GM19351 (cell line): ENCODE results near the gene AMPD2.

Experiments
- ATAC-seq: cut with Tn5 transposase; IDR thresholded peaks from one replicate; pipeline ENCODE4 v1.9.1; 2021; ENCODE audit warnings: mild to moderate bottlenecking, moderate library complexity; ENCODE audit not compliant: unreplicated experiment

The AMPD2 gene

GRCh38 chr1:109630081-109630897, 10.7 kb downstream of the AMPD2 start:
- no peak for ATAC-seq

GRCh38 chr1:109630898-109631512, 11.4 kb downstream of the AMPD2 start:
- no peak for ATAC-seq

- ATAC-seq = no peak
These were observed 12.2 kb downstream of the AMPD2 start for GRCh38 chr1:109631513-109632505.

GRCh38 chr1:109632671-109633346, 13.2 kb downstream of the AMPD2 start:
- no peak for ATAC-seq

- no peak for ATAC-seq
These were observed 14.7 kb downstream of the AMPD2 start for GRCh38 chr1:109634292-109634691.

GRCh38 chr1:109634771-109635750, 15.4 kb downstream of the AMPD2 start:
- ATAC-seq = no peak

GRCh38 chr1:109635862-109636200, 16.2 kb downstream of the AMPD2 start:
- no peak for ATAC-seq

GRCh38 chr1:109636201-109636952, 16.7 kb downstream of the AMPD2 start:
- no peak for ATAC-seq

GRCh38 chr1:109637446-109637845, 17.8 kb downstream of the AMPD2 start:
- no peak for ATAC-seq

- ATAC-seq = no peak
These were observed 19.6 kb downstream of the AMPD2 start for GRCh38 chr1:109639063-109639840.

- peak; percentile 2 for ATAC-seq
These were observed 20.2 kb downstream of the AMPD2 start for GRCh38 chr1:109639841-109640184.

GRCh38 chr1:109640285-109640865, 20.7 kb downstream of the AMPD2 start:
- ATAC-seq = peak; percentile 53

- no peak for ATAC-seq
These were observed 21.6 kb downstream of the AMPD2 start for GRCh38 chr1:109641078-109641740.

GRCh38 chr1:109641861-109642260, 22.2 kb downstream of the AMPD2 start:
- no peak for ATAC-seq

GRCh38 chr1:109642626-109643025, 23.0 kb downstream of the AMPD2 start:
- ATAC-seq = no peak

GRCh38 chr1:109643385-109644230, 24.0 kb downstream of the AMPD2 start:
- ATAC-seq = peak; percentile 95
